Neural cell (in vitro differentiated cells): ENCODE data around the gene MYF6. TPM values are rescaled to one million over a fixed set of nuclear protein-coding genes. Genes with fewer than 3 reads are reported as not detected.

ENCODE experiments used
- H2AFZ ChIP-seq: fragments of 200-600, 300-800 bp; sonication (generic), shearing (Covaris generic); 2 replicates; pipeline ENCODE4 v1.6.0; 2014; ENCODE audit warnings: low read depth, mild to moderate bottlenecking, antibody characterized with exemption, low read length, moderate library complexity
- H3F3A ChIP-seq: fragments of 200-600 bp; shearing (Covaris generic); 2 replicates; pipeline ENCODE4 v1.6.1; 2016; ENCODE audit warnings: mild to moderate bottlenecking, moderate library complexity, mixed read lengths, antibody characterized with exemption, low read length; ENCODE audit not compliant: insufficient read depth, poor library complexity, severe bottlenecking
- H3K27ac ChIP-seq: fragments of 200-600, 300-800 bp; sonication (generic), shearing (Covaris generic); 2 replicates; pipeline ENCODE4 v1.5.1; 2014; ENCODE audit warnings: mild to moderate bottlenecking, low read length, moderate library complexity
- H3K27me3 ChIP-seq: fragments of 300-800, 200-600 bp; sonication (generic), shearing (Covaris generic); 2 replicates; pipeline ENCODE4 v1.6.0; 2014; ENCODE audit warnings: mild to moderate bottlenecking, low read depth, low read length, moderate library complexity; ENCODE audit not compliant: insufficient read depth
- H3K36me3 ChIP-seq: fragments of 300-800, 200-600 bp; sonication (generic), shearing (Covaris generic); 2 replicates; pipeline ENCODE4 v1.5.1; 2014; ENCODE audit warnings: mild to moderate bottlenecking, antibody characterized with exemption, low read length, moderate library complexity; ENCODE audit not compliant: insufficient read depth
- H3K4me2 ChIP-seq: fragments of 300-800, 200-600 bp; sonication (generic), shearing (Covaris generic); 2 replicates; pipeline ENCODE4 v1.6.0; 2014; ENCODE audit warnings: mild to moderate bottlenecking, low read length
- H3K4me3 ChIP-seq: fragments of 300-800, 200-600 bp; sonication (generic), shearing (Covaris generic); 2 replicates; pipeline ENCODE4 v1.5.1; 2014; ENCODE audit warnings: mild to moderate bottlenecking, low read length, moderate library complexity
- H3K79me2 ChIP-seq: fragments of 200-600 bp; shearing (Covaris generic); replicated peaks from 2 replicates; pipeline ENCODE4 v1.6.0; 2014; ENCODE audit warnings: mild to moderate bottlenecking, low read length, moderate library complexity; ENCODE audit not compliant: insufficient read depth
- H3K9ac ChIP-seq: fragments of 300-800, 200-600 bp; sonication (generic), shearing (Covaris generic); 2 replicates; pipeline ENCODE4 v1.6.1; 2016; ENCODE audit warnings: mild to moderate bottlenecking, low read length, mixed read lengths
- H3K9me2 ChIP-seq: fragments of 200-600 bp; shearing (Covaris generic); 2 replicates; pipeline ENCODE4 v1.6.1; 2016; ENCODE audit warnings: mild to moderate bottlenecking, low read length, mixed read lengths; ENCODE audit not compliant: insufficient read depth
- H3K9me3 ChIP-seq: fragments of 200-600, 300-800 bp; sonication (generic), shearing (Covaris generic); 2 replicates; pipeline ENCODE4 v1.6.1; 2016; ENCODE audit warnings: mild to moderate bottlenecking, mixed run types, low read length, moderate library complexity, mixed read lengths
- H4K20me1 ChIP-seq: fragments of 200-600 bp; shearing (Covaris generic); 2 replicates; pipeline ENCODE4 v1.6.1; 2016; ENCODE audit warnings: mild to moderate bottlenecking, mixed run types; ENCODE audit not compliant: insufficient read depth
- CTCF ChIP-seq: fragments of 450-650 bp; IDR thresholded peaks from 2 replicates; pipeline ENCODE4 v1.5.1; 2014; ENCODE audit warnings: antibody characterized with exemption, mild to moderate bottlenecking, moderate library complexity; ENCODE audit not compliant: poor library complexity, severe bottlenecking
- EP300 ChIP-seq: fragments of 450-650 bp; conservative IDR thresholded peaks from 2 replicates; pipeline ENCODE4 v1.6.1; 2014; ENCODE audit warnings: antibody characterized with exemption, mild to moderate bottlenecking, moderate library complexity; ENCODE audit not compliant: poor library complexity, severe bottlenecking
- EZH2 ChIP-seq: fragments of 200-600, 300-800 bp; shearing (Covaris generic), sonication (generic); IDR thresholded peaks from 2 replicates; pipeline ENCODE4 v1.6.1; 2014; ENCODE audit warnings: antibody characterized with exemption, low read length, borderline replicate concordance, mild to moderate bottlenecking; ENCODE audit not compliant: insufficient read depth, poor library complexity, severe bottlenecking
- MXI1 ChIP-seq: fragments of 450-650 bp; conservative IDR thresholded peaks from 2 replicates; pipeline ENCODE4 v1.6.1; 2014; ENCODE audit warnings: antibody characterized with exemption, mild to moderate bottlenecking; ENCODE audit not compliant: poor library complexity, severe bottlenecking
- POLR2AphosphoS5 ChIP-seq: IDR thresholded peaks from 2 replicates; pipeline ENCODE4 v1.6.1; 2012
- RAD21 ChIP-seq: fragments of 450-650 bp; conservative IDR thresholded peaks from 2 replicates; pipeline ENCODE4 v1.6.1; 2014; ENCODE audit warnings: antibody characterized with exemption, mild to moderate bottlenecking, moderate library complexity
- REST ChIP-seq: IDR thresholded peaks from 2 replicates; pipeline ENCODE4 v1.6.1; 2012; ENCODE audit warnings: borderline replicate concordance
- SMC3 ChIP-seq: fragments of 450-650 bp; conservative IDR thresholded peaks from 2 replicates; pipeline ENCODE4 v1.6.1; 2014; ENCODE audit warnings: antibody characterized with exemption, mild to moderate bottlenecking, moderate library complexity; ENCODE audit not compliant: poor library complexity
- TAF1 ChIP-seq: IDR thresholded peaks from 2 replicates; pipeline ENCODE4 v1.6.1; 2012; ENCODE audit warnings: low read depth
- polyA plus RNA-seq: library from polyadenylated mRNA; depleted of rRNA; stranded (reverse); fragments of >200 nt; gene quantifications from 2 replicates; pipeline ENCODE4 v1.2.3, GENCODE V29; 2014

The MYF6 gene
- polyA plus RNA-seq, 1 donor from 2014 or later: not detected

GRCh38 chr12:80714846-80715245, 7.4 kb downstream of the MYF6 start:
- Histone ChIP-seq H3K27ac (no peak overlapping the region), H3K4me3 (no peak overlapping the region), H3K36me3 (no peaks in the 10 kb centered on the region), H3K9me3 (no peaks in the 10 kb centered on the region), H3K79me2 (no peaks in the 10 kb centered on the region), H3K4me2 (no peak overlapping the region), H3K27me3 (peaks cover 18% of the 10 kb centered on the region), H3F3A (no peaks in the 10 kb centered on the region), H2AFZ (no peak overlapping the region), H3K9me2 (no peaks in the 10 kb centered on the region), H4K20me1 (no peaks in the 10 kb centered on the region), H3K9ac (no peak overlapping the region)
- no peak for TF ChIP-seq MXI1
- no peak for TF ChIP-seq REST
- no peak for TF ChIP-seq EP300
- TF ChIP-seq EZH2: no peak
- TF ChIP-seq CTCF: no peak
- TF ChIP-seq SMC3: no peak
- no peak for TF ChIP-seq POLR2AphosphoS5
- no peak for TF ChIP-seq TAF1
- no peak for TF ChIP-seq RAD21

GRCh38 chr12:80715713-80716249, 8.3 kb downstream of the MYF6 start:
- no peaks in the 10 kb centered on the region for H4K20me1 ChIP-seq
- TF ChIP-seq EZH2 (no peak), MXI1 (no peak), SMC3 (no peak), CTCF (no peak), TAF1 (no peak), POLR2AphosphoS5 (no peak), REST (no peak), EP300 (no peak), RAD21 (no peak)
- no peaks in the 10 kb centered on the region for H3K36me3 ChIP-seq
- H3K9me2 ChIP-seq: no peaks in the 10 kb centered on the region
- H3F3A ChIP-seq: no peaks in the 10 kb centered on the region
- H3K27me3 ChIP-seq: peaks cover 9% of the 10 kb centered on the region
- H3K4me2 ChIP-seq: no peak overlapping the region
- no peaks in the 10 kb centered on the region for H3K9me3 ChIP-seq
- no peak overlapping the region for H3K4me3 ChIP-seq
- H3K79me2 ChIP-seq: no peaks in the 10 kb centered on the region
- no peak overlapping the region for H3K9ac ChIP-seq
- H3K27ac ChIP-seq: no peak overlapping the region
- H2AFZ ChIP-seq: no peak overlapping the region
